Endothelial cell of umbilical vein (primary cell): ENCODE measurements around the gene AP3M1. TPM values are rescaled to one million over a fixed set of nuclear protein-coding genes. Genes with fewer than 3 reads are reported as not detected.

Experiments
- BruUV-seq: library from RNA; stranded (reverse); fragments of 400-500 nt; replicated peaks from 2 replicates; lab custom pipeline; 2021; lab: Mats Ljungman, UMichigan
- CTCF ChIA-PET: fragments of 300-600, 350-600 bp; sonication (Branson Sonifier 250); formaldehyde crosslinking; loops from one replicate; lab custom pipeline; 2021; ENCODE audit warnings: antibody characterized with exemption, inconsistent platforms; lab: Charles Lee
- POLR2A ChIA-PET: fragments of 300-600, 350-600 bp; sonication (Branson Sonifier 250); formaldehyde crosslinking; loops from one replicate; lab custom pipeline; 2021; ENCODE audit warnings: antibody characterized with exemption, inconsistent platforms; lab: Charles Lee
- DNase-seq: peaks from one replicate; pipeline ENCODE4 v3.0.0-alpha.2; 2011; ENCODE audit warnings: low read depth, low spot score
- FAIRE-seq: peaks from 2 replicates; lab custom pipeline; 2011; peaks lifted over from hg19 to GRCh38; lab: Jason Lieb, UNC
- H2AFZ ChIP-seq: 2 replicates; pipeline ENCODE4 v1.6.0; 2012; ENCODE audit warnings: low read depth, low read length, control low read depth, inconsistent platforms
- H3K27ac ChIP-seq: 2 replicates; pipeline ENCODE4 v1.5.1; 2011; ENCODE audit warnings: low read depth, mild to moderate bottlenecking, control low read depth, low read length, moderate library complexity; ENCODE audit not compliant: insufficient read depth
- H3K27me3 ChIP-seq, 2 experiments: 2 replicates each; pipeline versions ENCODE4 v1.6.0 to v1.6.1; 2011; ENCODE audit warnings: low read length in 2 of 2, mixed read lengths in 1 of 2; ENCODE audit not compliant: control insufficient read depth in 2 of 2, insufficient read depth in 2 of 2
- H3K36me3 ChIP-seq, 2 experiments: 2 replicates in 1 of 2; 3 replicates in 1 of 2; pipeline ENCODE4 v1.5.1; 2011; ENCODE audit warnings: low read length in 2 of 2, mild to moderate bottlenecking in 1 of 2, moderate library complexity in 1 of 2; ENCODE audit not compliant: control insufficient read depth in 2 of 2, insufficient read depth in 2 of 2; ENCODE audit errors: extremely low read depth in 1 of 2
- H3K4me1 ChIP-seq: 3 replicates; pipeline ENCODE4 v1.5.1; 2011; ENCODE audit warnings: mild to moderate bottlenecking, low read length; ENCODE audit not compliant: control insufficient read depth, insufficient read depth; ENCODE audit errors: extremely low read depth
- H3K4me2 ChIP-seq: 2 replicates; pipeline ENCODE4 v1.6.1; 2011; ENCODE audit warnings: low read length, control low read depth, mixed read lengths; ENCODE audit not compliant: insufficient read depth
- H3K4me3 ChIP-seq, 3 experiments: fragments of 200-600 bp in 1 of 3; sonication (generic), shearing (Covaris generic) in 1 of 3; replicated peaks in 1 of 3; 2 replicates each; pipeline ENCODE4 v1.5.1; 2011 to 2016; ENCODE audit warnings: control low read depth in 3 of 3, low read length in 3 of 3, mild to moderate bottlenecking in 2 of 3, inconsistent platforms in 1 of 3, low read depth in 1 of 3, moderate library complexity in 1 of 3; ENCODE audit not compliant: insufficient read depth in 1 of 3
- H3K79me2 ChIP-seq: 2 replicates; pipeline ENCODE4 v1.6.0; 2012; ENCODE audit warnings: low read length, inconsistent platforms; ENCODE audit not compliant: control insufficient read depth, insufficient read depth
- H3K9ac ChIP-seq: replicated peaks from 2 replicates; pipeline ENCODE3; 2011; ENCODE audit warnings: low read length, control low read depth; ENCODE audit not compliant: insufficient read depth; ENCODE audit errors: extremely low read depth
- H3K9me1 ChIP-seq: replicated peaks from 3 replicates; pipeline ENCODE4 v1.6.0; 2011; ENCODE audit warnings: mild to moderate bottlenecking, low read length; ENCODE audit not compliant: control insufficient read depth, insufficient read depth; ENCODE audit errors: extremely low read depth
- H3K9me3 ChIP-seq: replicated peaks from 2 replicates; pipeline ENCODE4 v1.5.1; 2012; ENCODE audit warnings: low read length, inconsistent platforms; ENCODE audit not compliant: control insufficient read depth, insufficient read depth
- H4K20me1 ChIP-seq: replicated peaks from 2 replicates; pipeline ENCODE3; 2011; ENCODE audit warnings: mild to moderate bottlenecking, low read length; ENCODE audit not compliant: control insufficient read depth, insufficient read depth; ENCODE audit errors: extremely low read depth
- CTCF ChIP-seq, 2 donors: IDR thresholded peaks; 1 replicate in 1 of 2; 2 replicates in 1 of 2; pipeline ENCODE4 v1.5.1; 2011; ENCODE audit warnings: low read length in 2 of 2, mild to moderate bottlenecking in 2 of 2, moderate library complexity in 2 of 2, control low read depth in 1 of 2, inconsistent platforms in 1 of 2, low read depth in 1 of 2; ENCODE audit not compliant: insufficient read depth in 1 of 2; ENCODE audit errors: extremely low read depth in 1 of 2
- EZH2 ChIP-seq: IDR thresholded peaks from 2 replicates; pipeline ENCODE4 v1.6.1; 2012; ENCODE audit warnings: borderline replicate concordance, low read depth, mild to moderate bottlenecking, moderate library complexity, low read length, inconsistent platforms; ENCODE audit not compliant: severe bottlenecking
- FOS ChIP-seq: IDR thresholded peaks from 2 replicates; pipeline ENCODE4 v1.6.1; 2011; ENCODE audit warnings: mild to moderate bottlenecking, low read length, moderate library complexity, borderline replicate concordance; ENCODE audit not compliant: insufficient read depth
- GATA2 ChIP-seq: IDR thresholded peaks from 2 replicates; pipeline ENCODE4 v1.7.0; 2011; ENCODE audit warnings: low read depth, mild to moderate bottlenecking, moderate library complexity, mixed read lengths, low read length; ENCODE audit not compliant: insufficient read length, insufficient read depth
- JUN ChIP-seq: IDR thresholded peaks from 2 replicates; pipeline ENCODE4 v1.6.1; 2011; ENCODE audit warnings: borderline replicate concordance, low read depth; ENCODE audit not compliant: insufficient read length, insufficient read depth
- MAX ChIP-seq: IDR thresholded peaks from 2 replicates; pipeline ENCODE4 v1.6.1; 2011; ENCODE audit not compliant: insufficient read depth, insufficient read length
- MYC ChIP-seq: IDR thresholded peaks from one replicate; pipeline ENCODE4 v1.6.1; 2011; ENCODE audit warnings: mild to moderate bottlenecking, low read depth, low read length
- POLR2A ChIP-seq: IDR thresholded peaks from 2 replicates; pipeline ENCODE4 v1.6.1; 2012; ENCODE audit warnings: low read depth, mild to moderate bottlenecking, control low read depth, low read length
- POLR2AphosphoS5 ChIP-seq: IDR thresholded peaks from 2 replicates; pipeline ENCODE4 v1.6.1; 2012; ENCODE audit warnings: low read depth, mild to moderate bottlenecking, control low read depth, low read length, moderate library complexity; ENCODE audit not compliant: insufficient read depth
- dilution Hi-C: fragments of 300-500 bp; cut with MboI; formaldehyde crosslinking; loops from one replicate; pipeline ENCODE4 v1.15.0; 2019; ENCODE audit warnings: low sequenced_read_pairs; ENCODE audit not compliant: extremely low pct_ligation_motif_present
- intact Hi-C: fragments of 100-400 bp; cut with micrococcal nuclease; formaldehyde crosslinking; loops from one replicate; pipeline ENCODE4 v1.10.0; 2022
- polyA plus RNA-seq, 4 experiments: library from polyadenylated mRNA; depleted of rRNA in 3 of 4; stranded (reverse) in 3 of 4; unstranded in 1 of 4; fragments of >200 nt; gene quantifications; 2 replicates each; pipeline versions ENCODE4 v1.2.1 to v1.2.3, GENCODE V29; 2011 to 2012; ENCODE audit warnings: missing spikeins in 1 of 4
- total RNA-seq: library from RNA; stranded (reverse); gene quantifications from 2 replicates; pipeline ENCODE4 v1.2.3, GENCODE V29; 2021

The AP3M1 gene
- total and polyA plus RNA-seq, 2 donors (not counting 3 experiments of a cell fraction or from before 2014, with no cell fraction given): 34.0 to 58.8 TPM

- H3K9me3 ChIP-seq: no peaks in the 10 kb centered on the region
- intact Hi-C loops: no loop called here
- no peak for DNase-seq
- H3K27me3 ChIP-seq: no peaks in the 10 kb centered on the region
- no TSS peak for BruUV-seq
- dilution Hi-C loops: no loop called here
- no peaks in the 10 kb centered on the region for H3K4me1 ChIP-seq
- no peaks in the 10 kb centered on the region for H3K9me1 ChIP-seq
- peaks cover 40 to 49% of the 10 kb centered on the region in 2 experiments for H3K36me3 ChIP-seq
- H3K27ac ChIP-seq: no peak overlapping the region
- no peak for TF ChIP-seq JUN
- TF ChIP-seq POLR2AphosphoS5: no peak
- no peak for TF ChIP-seq EZH2
- no peak for TF ChIP-seq MAX
- no peak for FAIRE-seq
- no peak overlapping the region for H2AFZ ChIP-seq
- no peak overlapping the region for H3K4me3 ChIP-seq
- H3K4me2 ChIP-seq: no peak overlapping the region
- no peak overlapping the region for H3K9ac ChIP-seq
- ChIA-PET CTCF (interaction anchor here (1.2 to 4.1 kb wide), 4 partner anchors 10 to 213 kb away, joined by 3 to 11 read pairs (median 5); no protein-coding TSS in a partner anchor), POLR2A (no interaction called here)
- H4K20me1 ChIP-seq: peaks cover 2% of the 10 kb centered on the region
- H3K79me2 ChIP-seq: peaks cover 2% of the 10 kb centered on the region
These were observed 57.0 kb downstream of the AP3M1 start for GRCh38 chr10:74093530-74094164.

- dilution Hi-C loops: no loop called here
- no peaks in the 10 kb centered on the region for H3K9me3 ChIP-seq
- no peak overlapping the region for H2AFZ ChIP-seq
- no peak overlapping the region for H3K4me3 ChIP-seq
- intact Hi-C loops: no loop called here
- H3K9me1 ChIP-seq: no peaks in the 10 kb centered on the region
- H3K27ac ChIP-seq: no peak overlapping the region
- no peaks in the 10 kb centered on the region for H3K4me1 ChIP-seq
- no peak overlapping the region for H3K9ac ChIP-seq
- no peaks in the 10 kb centered on the region for H3K27me3 ChIP-seq
- H4K20me1 ChIP-seq: peaks cover 2% of the 10 kb centered on the region
- H3K79me2 ChIP-seq: peaks cover 2% of the 10 kb centered on the region
- no peak overlapping the region for H3K4me2 ChIP-seq
- POLR2A ChIA-PET: no interaction called here
- DNase-seq (no peak), FAIRE-seq (no peak)
- BruUV-seq: no TSS peak
- no peak for TF ChIP-seq POLR2AphosphoS5
- no peak for TF ChIP-seq GATA2
- no peak for TF ChIP-seq JUN
- TF ChIP-seq EZH2: no peak
- TF ChIP-seq CTCF (IDR thresholded peaks at IDR 0.05; ENCODE audit: extremely low read depth in 1 of 2, insufficient read depth in 1 of 2, low read depth in 1 of 2, low read length in 2 of 2): no peak
- no peak for TF ChIP-seq MAX
- TF ChIP-seq MYC: no peak
- no peak for TF ChIP-seq POLR2A
- TF ChIP-seq FOS: no peak
- peaks cover 31 to 43% of the 10 kb centered on the region in 2 experiments for H3K36me3 ChIP-seq
- CTCF ChIA-PET: interaction anchor here (4.1 kb wide), 1 partner anchor 11 kb away, joined by 11 read pairs; no protein-coding TSS in a partner anchor
These were observed 58.3 kb downstream of the AP3M1 start for GRCh38 chr10:74092372-74092771.
